OCI-LY1 (cell line): ENCODE data around the gene MPHOSPH9.
"Not testable (repeated sequence)": the region's sequence is repeated elsewhere in the genome, so short reads cannot be mapped to it uniquely, and the experiment has no call there.

Source experiments
- H2AFZ ChIP-seq: fragments of 200-600 bp; sonication (generic), shearing (Covaris generic); 2 replicates; pipeline ENCODE4 v1.6.0; 2014; ENCODE audit warnings: antibody characterized with exemption, mild to moderate bottlenecking, low read length
- H3F3A ChIP-seq: fragments of 200-600 bp; sonication (generic), shearing (Covaris generic); 2 replicates; pipeline ENCODE4 v1.6.0; 2014; ENCODE audit warnings: mild to moderate bottlenecking, antibody characterized with exemption, low read length, moderate library complexity; ENCODE audit not compliant: insufficient read depth
- H3K27ac ChIP-seq: fragments of 200-600 bp; sonication (generic); 2 replicates; pipeline ENCODE4 v1.5.1; 2014; ENCODE audit warnings: low read length, mixed run types, mild to moderate bottlenecking, low read depth; ENCODE audit not compliant: poor library complexity, severe bottlenecking
- H3K27me3 ChIP-seq: fragments of 200-600 bp; sonication (generic); 2 replicates; pipeline ENCODE4 v1.6.0; 2014; ENCODE audit warnings: antibody characterized with exemption, mild to moderate bottlenecking, low read length, moderate library complexity; ENCODE audit not compliant: insufficient read depth
- H3K36me3 ChIP-seq: fragments of 200-600 bp; sonication (generic); 2 replicates; pipeline ENCODE4 v1.6.1; 2014; ENCODE audit warnings: mild to moderate bottlenecking, antibody characterized with exemption, low read length, moderate library complexity, mixed read lengths; ENCODE audit not compliant: insufficient read depth
- H3K4me1 ChIP-seq: fragments of 200-600 bp; sonication (generic); 2 replicates; pipeline ENCODE4 v1.5.1; 2014; ENCODE audit warnings: mild to moderate bottlenecking, low read length, moderate library complexity; ENCODE audit not compliant: insufficient read depth, severe bottlenecking
- H3K4me2 ChIP-seq: fragments of 200-600 bp; sonication (generic), shearing (Covaris generic); 2 replicates; pipeline ENCODE4 v1.6.1; 2014; ENCODE audit warnings: low read length
- H3K4me3 ChIP-seq: fragments of 200-600 bp; sonication (generic); 2 replicates; pipeline ENCODE4 v1.5.1; 2014; ENCODE audit warnings: low read length, low read depth, mild to moderate bottlenecking, mixed read lengths; ENCODE audit not compliant: poor library complexity, severe bottlenecking
- H3K79me2 ChIP-seq: fragments of 200-600 bp; shearing (Covaris generic); 2 replicates; pipeline ENCODE4 v1.6.1; 2016; ENCODE audit warnings: mixed run types, low read length, mixed read lengths; ENCODE audit not compliant: insufficient read depth
- H3K9ac ChIP-seq: fragments of 200-600 bp; sonication (generic), shearing (Covaris generic); 2 replicates; pipeline ENCODE4 v1.6.1; 2014; ENCODE audit warnings: mild to moderate bottlenecking, low read length, mixed read lengths
- H3K9me2 ChIP-seq: fragments of 200-600 bp; sonication (generic), shearing (Covaris generic); 2 replicates; pipeline ENCODE4 v1.6.1; 2014; ENCODE audit warnings: low read depth, mild to moderate bottlenecking, low read length, mixed read lengths
- H3K9me3 ChIP-seq: fragments of 200-600 bp; shearing (Covaris generic); 2 replicates; pipeline ENCODE4 v1.6.1; 2014; ENCODE audit warnings: low read length, mixed read lengths
- H4K20me1 ChIP-seq: fragments of 200-600 bp; sonication (generic), shearing (Covaris generic); 2 replicates; pipeline ENCODE4 v1.6.0; 2016; ENCODE audit warnings: mild to moderate bottlenecking, low read length; ENCODE audit not compliant: insufficient read depth
- CTCF ChIP-seq: fragments of 200-600 bp; sonication (generic), shearing (Covaris generic); IDR thresholded peaks from 2 replicates; pipeline ENCODE4 v1.5.1; 2017; ENCODE audit warnings: mild to moderate bottlenecking, antibody characterized with exemption, low read length, moderate library complexity, mixed read lengths
- EZH2 ChIP-seq: fragments of 200-600 bp; sonication (generic), shearing (Covaris generic); IDR thresholded peaks from 2 replicates; pipeline ENCODE4 v1.8.0; 2017; ENCODE audit warnings: borderline replicate concordance, mixed run types, mild to moderate bottlenecking, antibody characterized with exemption, low read length, moderate library complexity, mixed read lengths

Gene MPHOSPH9

GRCh38 chr12:123251403-123252076 lies 18.6 kb upstream of the MPHOSPH9 start:
- H2AFZ ChIP-seq: no peak overlapping the region
- no peaks in the 10 kb centered on the region for H3K9me3 ChIP-seq
- peaks cover 41% of the 10 kb centered on the region for H3K79me2 ChIP-seq
- H3K4me3 ChIP-seq: no peak overlapping the region
- no peaks in the 10 kb centered on the region for H3K27me3 ChIP-seq
- TF ChIP-seq CTCF (no peak), EZH2 (no peak)
- H3K4me1 ChIP-seq: peaks cover 6% of the 10 kb centered on the region
- no peaks in the 10 kb centered on the region for H3K9me2 ChIP-seq
- peak overlapping the region; percentile 43 for H3K27ac ChIP-seq
- H3K4me2 ChIP-seq: no peak overlapping the region
- no peak overlapping the region for H3K9ac ChIP-seq
- peaks cover 79% of the 10 kb centered on the region for H3K36me3 ChIP-seq
- H3F3A ChIP-seq: no peaks in the 10 kb centered on the region
- H4K20me1 ChIP-seq: no peaks in the 10 kb centered on the region

GRCh38 chr12:123250471-123251383 lies 17.8 kb upstream of the MPHOSPH9 start:
- H3K9ac ChIP-seq: no peak overlapping the region
- H3K4me2 ChIP-seq: no peak overlapping the region
- H3K9me2 ChIP-seq: no peaks in the 10 kb centered on the region
- H3F3A ChIP-seq: no peaks in the 10 kb centered on the region
- H3K4me1 ChIP-seq: peaks cover 6% of the 10 kb centered on the region
- no peak for TF ChIP-seq EZH2
- no peak for TF ChIP-seq CTCF
- peaks cover 75% of the 10 kb centered on the region for H3K36me3 ChIP-seq
- no peak overlapping the region for H3K4me3 ChIP-seq
- no peaks in the 10 kb centered on the region for H3K9me3 ChIP-seq
- peak overlapping the region; percentile 43 for H3K27ac ChIP-seq
- H4K20me1 ChIP-seq: no peaks in the 10 kb centered on the region
- H3K27me3 ChIP-seq: no peaks in the 10 kb centered on the region
- no peak overlapping the region for H2AFZ ChIP-seq
- H3K79me2 ChIP-seq: peaks cover 49% of the 10 kb centered on the region

- not testable (repeated sequence) for H3K27ac ChIP-seq, H3F3A ChIP-seq, H3K9ac ChIP-seq, H2AFZ ChIP-seq, H3K4me3 ChIP-seq, H3K27me3 ChIP-seq, H4K20me1 ChIP-seq, H3K4me2 ChIP-seq, H3K4me1 ChIP-seq, H3K9me2 ChIP-seq, H3K9me3 ChIP-seq
- Histone ChIP-seq H3K36me3 (peaks cover 74% of the 10 kb centered on the region), H3K79me2 (peaks cover 56% of the 10 kb centered on the region)
Measured at GRCh38 chr12:123248996-123249741, 16.2 kb upstream of the MPHOSPH9 start.

GRCh38 chr12:123248129-123248528 lies 15.2 kb upstream of the MPHOSPH9 start:
- not testable (repeated sequence) for H2AFZ ChIP-seq, H4K20me1 ChIP-seq, H3K9me2 ChIP-seq, H3K4me1 ChIP-seq, H3K27ac ChIP-seq, H3K9me3 ChIP-seq, H3K9ac ChIP-seq, H3K27me3 ChIP-seq, H3F3A ChIP-seq, H3K4me2 ChIP-seq, H3K4me3 ChIP-seq
- peaks cover 71% of the 10 kb centered on the region for H3K36me3 ChIP-seq
- peaks cover 62% of the 10 kb centered on the region for H3K79me2 ChIP-seq
